Kidney (tissue), 14 donors: Measurements from ENCODE around the gene TAF1A. TPM values are rescaled to one million over a fixed set of nuclear protein-coding genes. Genes with fewer than 3 reads are reported as not detected.
A peak's percentile ranks its signal among the peaks of the same experiment; 100 is the strongest.
"Not testable (repeated sequence)": the region's sequence is repeated elsewhere in the genome, so short reads cannot be mapped to it uniquely, and the experiment has no call there.

Source experiments
- DNase-seq, 5 donors: peaks; one replicate each; pipeline ENCODE4 v3.0.0-alpha.2; 2013 to 2020
- FAIRE-seq: peaks from 2 replicates; lab custom pipeline; 2012; peaks lifted over from hg19 to GRCh38; lab: Jason Lieb, UNC
- H3K27ac ChIP-seq, 2 donors: one replicate each; pipeline ENCODE4 v1.7.0; 2013; ENCODE audit warnings: low read depth in 2 of 2, low read length in 2 of 2, inconsistent platforms in 1 of 2
- H3K27me3 ChIP-seq: one replicate; pipeline ENCODE4 v1.7.1; 2013; ENCODE audit warnings: low read length, inconsistent platforms; ENCODE audit not compliant: control insufficient read depth, insufficient read depth
- H3K36me3 ChIP-seq, 3 donors: one replicate each; pipeline versions ENCODE4 v1.7.0 to v1.7.1; 2013; ENCODE audit warnings: low read length in 3 of 3, control low read depth in 1 of 3, inconsistent platforms in 1 of 3; ENCODE audit not compliant: insufficient read depth in 3 of 3, control insufficient read depth in 2 of 3
- H3K4me1 ChIP-seq, 3 donors: one replicate each; pipeline versions ENCODE4 v1.7.0 to v1.7.1; 2013; ENCODE audit warnings: low read length in 3 of 3, inconsistent platforms in 1 of 3, low read depth in 1 of 3; ENCODE audit not compliant: control insufficient read depth in 2 of 3, insufficient read depth in 2 of 3
- H3K4me3 ChIP-seq, 3 donors: one replicate each; pipeline versions ENCODE4 v1.7.0 to v1.8.1; 2013; ENCODE audit warnings: low read length in 3 of 3, control low read depth in 1 of 3, inconsistent platforms in 1 of 3
- H3K9ac ChIP-seq, 3 donors: one replicate each; pipeline versions ENCODE4 v1.7.0 to v1.7.1; 2013; ENCODE audit warnings: low read length in 3 of 3, control low read depth in 1 of 3, inconsistent platforms in 1 of 3
- H3K9me3 ChIP-seq, 3 donors: one replicate each; pipeline versions ENCODE4 v1.7.0 to v1.7.1; 2013; ENCODE audit warnings: low read length in 3 of 3, control low read depth in 1 of 3, inconsistent platforms in 1 of 3; ENCODE audit not compliant: control insufficient read depth in 2 of 3, insufficient read depth in 1 of 3
- CTCF ChIP-seq: IDR thresholded peaks from 3 replicates; pipeline ENCODE4 v1.5.1; 2012; ENCODE audit warnings: mild to moderate bottlenecking, moderate library complexity, borderline replicate concordance; ENCODE audit not compliant: insufficient read depth; ENCODE audit errors: extremely low read depth
- intact Hi-C: fragments of 100-400 bp; cut with DNase I; formaldehyde crosslinking; loops from one replicate; pipeline ENCODE4 v1.11.1; 2022
- polyA plus RNA-seq: library from polyadenylated mRNA; stranded (reverse); fragments of 350-450 nt; fragmentation: Illumina TruSeq; extraction: RNeasy Lipid Tissue Mini Kit (QIAGEN cat#74804); gene quantifications from one replicate; pipeline ENCODE4 v1.2.3, GENCODE V29; 2014; ENCODE audit warnings: low read depth, low replicate concordance; ENCODE audit not compliant: insufficient read depth
- total RNA-seq: library from RNA; stranded (reverse); fragmentation: NEBNext Ultra II Directional; extraction: Animal tissue kit (Norgen Biotek cat#: 25700); gene quantifications from one replicate; pipeline ENCODE4 v1.2.1, GENCODE V29; 2021
- donor health status: control.
- donor health status: control.
- donor health status: control.
- donor health status: control.
- donor health status: control.
- donor health status: DM: yes; HTN: yes; CAD: no.
- donor health status: Normal renal cell carcinoma (clear cell type).

Gene TAF1A
- total and polyA plus RNA-seq, 2 donors from 2014 or later: 1.9 to 8.2 TPM

DNA sequence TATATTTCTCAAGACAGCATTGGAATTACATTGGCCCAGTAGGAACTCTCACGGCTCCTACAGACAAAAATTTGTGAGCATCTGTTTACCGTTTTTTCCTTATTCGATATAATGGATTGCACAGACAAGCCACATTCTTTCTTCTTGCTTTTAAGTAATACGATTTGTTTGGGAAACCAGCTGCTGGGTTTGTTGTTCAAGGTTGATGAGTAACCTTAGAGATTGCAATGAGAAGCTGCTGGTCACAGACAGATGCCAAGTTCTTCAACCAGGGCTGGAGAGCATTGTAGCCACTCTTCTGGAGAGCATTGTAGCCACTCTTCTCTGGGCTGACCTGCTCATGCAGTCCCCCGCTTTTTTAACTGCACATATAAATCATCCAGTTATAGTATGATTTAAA is 26.8 kb upstream of the TAF1A start:
- intact Hi-C loops: no loop called here
- DNase-seq (peak in 3 of 5 donors; percentile 10 to 52 (median 31)), FAIRE-seq (no peak)
- Histone ChIP-seq H3K4me3 (peak overlapping the region in 1 of 3 donors; percentile 71), H3K36me3 (no peaks in the 10 kb centered on the region), H3K4me1 (peaks cover 2 to 10% (median 5%) of the 10 kb centered on the region in 3 donors), H3K9me3 (no peaks in the 10 kb centered on the region), H3K27me3 (no peaks in the 10 kb centered on the region), H3K9ac (peak overlapping the region in 1 of 3 donors; percentile 55), H3K27ac (no peak overlapping the region)
- TF ChIP-seq CTCF: no peak

DNA sequence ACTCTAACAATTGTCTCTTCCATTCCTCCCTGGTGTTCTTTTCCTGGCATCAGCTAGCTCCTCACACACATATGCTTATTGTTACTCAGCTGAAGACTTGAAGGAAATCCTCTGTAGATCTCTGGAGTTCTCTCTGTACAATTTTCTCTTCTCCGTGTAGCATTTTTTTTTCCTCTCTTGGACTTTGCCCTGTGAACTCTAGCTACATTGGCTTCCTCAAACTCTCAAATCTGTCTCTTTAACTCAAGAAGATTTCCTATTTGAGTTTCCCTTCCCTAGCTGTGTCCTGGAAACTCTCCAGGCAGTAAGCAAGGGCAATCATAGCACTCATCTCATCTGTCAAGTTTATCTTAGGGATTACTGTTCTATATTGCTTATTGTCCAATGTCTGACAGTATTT is 23.9 kb upstream of the TAF1A start:
- no peaks in the 10 kb centered on the region for H3K36me3 ChIP-seq
- peak in 1 of 5 donors; percentile 7 for DNase-seq
- intact Hi-C loops: no loop called here
- H3K27ac ChIP-seq: no peak overlapping the region
- H3K4me1 ChIP-seq: peaks cover 0 to 2% (median 0%) of the 10 kb centered on the region in 3 donors
- FAIRE-seq: no peak
- H3K27me3 ChIP-seq: no peaks in the 10 kb centered on the region
- H3K4me3 ChIP-seq: no peak overlapping the region
- no peak for TF ChIP-seq CTCF
- no peaks in the 10 kb centered on the region for H3K9me3 ChIP-seq
- H3K9ac ChIP-seq: no peak overlapping the region

DNA sequence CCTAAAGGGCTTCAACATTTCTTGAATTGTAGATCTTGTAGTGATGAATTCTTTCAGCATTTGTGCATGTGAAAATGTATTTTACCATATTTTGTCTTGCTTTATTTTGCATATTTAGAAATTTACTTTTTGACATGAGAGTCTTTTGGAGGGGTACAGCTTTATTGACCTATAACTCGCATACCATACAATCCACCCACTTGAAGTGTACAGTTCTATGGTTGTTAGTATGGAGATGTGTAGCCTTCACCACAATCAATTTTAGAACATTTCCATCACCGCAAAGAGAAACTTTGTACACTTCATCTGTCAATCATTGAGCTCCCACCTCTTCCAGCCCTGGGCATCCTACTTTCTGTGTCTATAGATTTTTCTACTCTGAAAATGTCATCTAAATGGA is 21.0 kb upstream of the TAF1A start:
- FAIRE-seq: no peak
- H3K4me3 ChIP-seq: no peak overlapping the region
- no peaks in the 10 kb centered on the region for H3K4me1 ChIP-seq
- no peaks in the 10 kb centered on the region for H3K36me3 ChIP-seq
- no peaks in the 10 kb centered on the region for H3K27me3 ChIP-seq
- intact Hi-C loops: no loop called here
- no peak overlapping the region for H3K27ac ChIP-seq
- no peaks in the 10 kb centered on the region for H3K9me3 ChIP-seq
- TF ChIP-seq CTCF: no peak
- no peak for DNase-seq
- H3K9ac ChIP-seq: no peak overlapping the region

DNA sequence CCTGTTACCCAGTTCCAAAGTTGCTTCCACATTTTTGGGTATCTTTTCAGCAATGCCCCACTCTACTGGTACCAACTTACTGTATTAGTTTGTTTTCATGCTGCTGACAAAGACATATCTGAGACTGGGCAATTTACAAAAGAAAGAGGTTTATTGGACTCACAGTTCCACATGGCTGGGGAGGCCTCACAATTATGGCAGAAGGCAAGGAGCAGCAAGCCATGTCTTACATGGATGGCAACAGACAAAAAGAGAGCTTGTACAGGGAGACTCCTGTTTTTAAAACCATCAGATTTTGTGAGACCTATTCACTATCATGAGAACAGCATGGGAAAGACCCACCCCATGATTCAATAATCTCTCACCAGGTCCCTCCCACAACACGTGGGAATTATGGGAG is 19.4 kb upstream of the TAF1A start:
- DNase-seq, H3K9me3 ChIP-seq, intact Hi-C loops, H3K4me3 ChIP-seq, H3K27me3 ChIP-seq, H3K27ac ChIP-seq, H3K4me1 ChIP-seq, FAIRE-seq, H3K36me3 ChIP-seq, H3K9ac ChIP-seq: not testable (repeated sequence)
